PC-3 (cell line): ENCODE measurements around the gene ZBTB9.

Experiments used
- CTCF ChIP-seq: fragments of 300-600 bp; sonication (generic); conservative IDR thresholded peaks from 2 replicates; pipeline ENCODE4 v1.5.1; 2017; ENCODE audit warnings: antibody characterized with exemption, low read depth, mild to moderate bottlenecking, low read length
- EZH2 ChIP-seq: fragments of 300-600 bp; sonication (generic); IDR thresholded peaks from one replicate; pipeline ENCODE4 v1.6.1; 2017; ENCODE audit warnings: antibody characterized with exemption, mild to moderate bottlenecking, low read length; ENCODE audit not compliant: unreplicated experiment

DNA sequence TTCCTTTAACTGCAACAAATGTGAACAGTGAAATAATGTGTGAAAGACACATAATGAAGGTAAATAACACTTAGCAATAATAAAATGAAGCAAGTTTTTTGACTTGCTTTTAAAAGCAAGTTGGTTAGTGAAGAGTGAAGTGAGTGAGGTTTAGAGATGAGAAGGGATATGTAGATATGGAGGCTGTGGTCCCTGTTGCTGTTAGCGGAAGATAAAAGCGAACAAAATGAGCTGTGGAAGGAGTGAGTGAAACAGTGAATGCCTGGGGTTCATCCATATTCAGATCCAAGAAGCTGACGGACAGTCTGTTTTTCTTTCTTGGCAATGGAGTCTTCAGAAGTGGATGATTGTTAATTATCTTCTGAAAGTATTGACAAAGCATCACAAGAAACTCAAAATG lies 23.5 kb downstream of the ZBTB9 start:
- TF ChIP-seq CTCF, result no peak
- no peak for TF ChIP-seq EZH2
